ENCODE data around the gene SCD.
A peak's percentile ranks its signal among the peaks of the same experiment; 100 is the strongest.
"Not testable (repeated sequence)": the region's sequence is repeated elsewhere in the genome, so short reads cannot be mapped to it uniquely, and the experiment has no call there.

SCD gene

GRCh38 chr10:100362570-100363496 lies 15.8 kb downstream of the SCD start:
- no peak for DNase-seq

DNA sequence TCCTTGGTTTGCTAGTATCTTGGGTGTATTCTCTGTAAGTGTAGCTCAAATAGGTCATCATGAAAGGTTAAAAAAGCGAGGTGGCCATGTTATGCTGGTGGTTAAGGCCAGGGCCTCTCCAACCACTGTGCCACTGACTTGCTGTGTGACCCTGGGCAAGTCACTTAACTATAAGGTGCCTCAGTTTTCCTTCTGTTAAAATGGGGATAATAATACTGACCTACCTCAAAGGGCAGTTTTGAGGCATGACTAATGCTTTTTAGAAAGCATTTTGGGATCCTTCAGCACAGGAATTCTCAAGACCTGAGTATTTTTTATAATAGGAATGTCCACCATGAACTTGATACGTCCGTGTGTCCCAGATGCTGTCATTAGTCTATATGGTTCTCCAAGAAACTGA lies 17.1 kb downstream of the SCD start:
- no peak for DNase-seq

- DNase-seq: no peak
Measured at GRCh38 chr10:100364735-100365391, 17.8 kb downstream of the SCD start.

- DNase-seq: no peak
Measured at GRCh38 chr10:100368721-100369120, 21.7 kb downstream of the SCD start.

- DNase-seq: peak; percentile 71 to 78
Measured at GRCh38 chr10:100370714-100371481, 23.9 kb downstream of the SCD start.

DNA sequence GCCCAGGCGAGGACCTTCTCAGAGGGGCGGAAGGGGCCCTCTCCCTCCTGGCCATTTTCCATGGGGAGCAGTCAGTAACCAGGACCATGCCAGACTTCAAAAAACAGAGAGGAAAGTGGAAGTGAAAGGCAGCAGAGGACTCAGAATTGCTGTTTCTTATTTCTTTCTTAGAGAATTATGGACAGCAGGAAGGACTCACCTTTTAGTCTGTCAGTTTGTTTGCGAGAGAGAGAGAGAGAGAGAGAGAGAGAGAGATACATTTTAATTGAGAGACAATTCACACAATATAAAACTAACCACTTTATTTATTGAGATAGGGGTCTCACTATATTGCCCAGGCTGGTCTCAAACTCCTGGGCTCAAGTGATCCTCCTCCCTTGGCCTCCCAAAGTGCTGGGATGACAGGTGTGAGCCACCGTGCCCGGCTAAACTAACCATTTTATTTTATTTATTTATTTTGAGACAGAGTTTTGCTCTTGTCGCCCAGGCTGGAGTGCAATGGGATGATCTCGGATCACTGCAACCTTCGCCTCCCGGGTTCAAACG lies 24.5 kb downstream of the SCD start:
- DNase-seq: no peak

DNA sequence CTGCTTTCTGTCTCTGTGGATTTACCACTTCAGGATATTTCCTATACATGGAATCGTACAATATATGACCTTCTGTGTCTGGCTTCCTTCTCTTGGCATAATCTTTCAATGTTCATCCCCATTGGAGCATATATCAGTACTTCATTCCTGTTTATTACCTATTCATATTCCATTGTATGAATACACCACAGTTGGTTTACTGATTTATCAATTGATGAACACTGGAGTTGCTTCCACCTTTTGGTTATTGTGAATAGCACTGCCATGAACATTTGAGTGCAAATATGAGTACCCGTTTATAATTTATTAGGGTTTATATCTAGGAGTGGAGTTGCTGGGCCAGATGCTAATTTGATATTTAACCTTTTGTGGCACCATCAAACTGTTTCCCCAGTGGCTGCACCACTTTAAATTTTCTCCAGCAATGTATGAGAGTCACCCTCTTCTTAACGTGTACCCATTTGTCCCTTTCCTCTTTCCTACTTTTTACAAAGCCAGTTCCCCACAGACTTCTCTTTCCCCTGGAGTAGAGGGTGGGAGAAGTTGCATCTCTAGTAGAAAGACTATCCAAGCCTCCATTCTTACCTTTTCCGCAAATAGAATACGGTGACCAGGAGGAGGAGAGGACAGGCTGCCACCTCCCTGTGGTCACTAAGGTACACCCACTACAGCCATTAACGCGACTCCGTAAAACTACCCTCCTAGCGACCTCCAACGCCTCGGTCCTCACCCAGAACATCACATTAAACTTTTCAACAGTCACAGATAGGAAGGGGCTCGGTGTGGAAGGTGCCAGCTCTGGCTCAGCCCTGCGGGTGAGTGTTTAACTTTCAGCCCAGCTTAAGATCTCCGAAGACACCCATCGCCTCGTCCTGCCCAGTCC lies 25.6 kb downstream of the SCD start:
- DNase-seq: no peak

DNA sequence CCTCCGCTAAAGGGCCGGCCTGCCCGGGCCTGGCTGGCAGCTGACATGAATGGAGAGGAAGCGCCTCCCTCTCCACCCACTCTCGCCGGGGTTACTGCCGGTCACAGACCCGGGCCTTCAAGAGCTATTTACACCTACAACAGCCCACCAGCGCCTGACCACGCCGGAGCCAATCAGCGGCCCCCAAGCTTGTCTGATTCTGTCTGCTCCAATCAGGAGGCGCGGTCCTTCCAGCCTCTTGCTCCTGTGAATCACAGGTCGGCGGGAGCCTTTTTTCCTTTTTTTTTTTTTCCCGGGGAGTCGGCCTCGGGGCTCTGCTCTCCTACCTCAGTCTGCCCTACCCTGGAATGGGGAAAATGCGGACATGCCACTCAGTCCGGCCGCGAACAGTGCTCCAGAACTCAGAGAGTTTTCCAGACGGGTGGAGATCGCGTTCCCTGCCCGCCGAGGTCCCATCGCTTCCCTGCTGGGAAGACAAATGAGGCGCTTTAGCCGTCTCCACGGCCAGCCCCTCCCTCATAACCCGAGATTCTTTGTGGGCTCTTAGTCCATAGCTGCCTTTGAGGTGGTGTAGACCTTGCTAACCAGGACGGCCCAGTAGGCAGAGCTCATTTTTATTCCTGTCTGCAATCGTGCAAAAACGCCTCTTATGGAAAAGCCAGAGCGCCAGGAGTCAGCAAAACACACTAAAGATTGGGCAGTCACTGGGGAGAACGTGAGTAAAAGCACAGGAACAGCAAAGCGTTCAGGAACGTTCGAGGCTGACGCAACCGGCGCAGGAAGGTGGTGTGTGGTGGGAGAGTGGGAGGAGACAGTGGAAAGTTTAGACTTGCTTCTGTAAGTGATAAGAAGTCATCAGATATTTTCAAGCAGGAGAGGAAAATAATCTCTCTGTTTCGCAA lies 26.5 kb downstream of the SCD start:
- DNase-seq: peak; percentile 93 to 96

DNA sequence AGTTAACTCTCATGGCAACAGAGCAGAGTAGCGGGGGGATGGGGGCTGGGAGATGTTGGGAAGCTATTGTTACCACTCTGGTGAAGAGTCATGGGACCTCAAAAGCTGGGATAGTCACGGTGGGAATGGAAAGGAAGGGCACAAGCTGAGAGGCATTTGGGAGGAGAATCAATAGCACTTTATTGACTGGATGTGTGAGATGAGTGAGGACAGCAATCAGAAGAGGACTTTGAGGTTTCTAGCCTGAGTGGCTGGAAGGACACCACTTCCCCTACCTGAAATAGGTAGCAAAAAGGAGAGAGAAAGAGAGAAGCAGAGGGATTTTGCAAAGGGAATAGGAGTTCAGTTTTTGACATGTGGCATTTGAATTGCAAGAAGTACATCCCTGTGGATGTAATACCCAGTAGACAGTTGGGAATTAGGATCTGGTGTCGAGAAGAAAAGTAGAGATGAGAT lies 27.2 kb downstream of the SCD start:
- no peak for DNase-seq

DNA sequence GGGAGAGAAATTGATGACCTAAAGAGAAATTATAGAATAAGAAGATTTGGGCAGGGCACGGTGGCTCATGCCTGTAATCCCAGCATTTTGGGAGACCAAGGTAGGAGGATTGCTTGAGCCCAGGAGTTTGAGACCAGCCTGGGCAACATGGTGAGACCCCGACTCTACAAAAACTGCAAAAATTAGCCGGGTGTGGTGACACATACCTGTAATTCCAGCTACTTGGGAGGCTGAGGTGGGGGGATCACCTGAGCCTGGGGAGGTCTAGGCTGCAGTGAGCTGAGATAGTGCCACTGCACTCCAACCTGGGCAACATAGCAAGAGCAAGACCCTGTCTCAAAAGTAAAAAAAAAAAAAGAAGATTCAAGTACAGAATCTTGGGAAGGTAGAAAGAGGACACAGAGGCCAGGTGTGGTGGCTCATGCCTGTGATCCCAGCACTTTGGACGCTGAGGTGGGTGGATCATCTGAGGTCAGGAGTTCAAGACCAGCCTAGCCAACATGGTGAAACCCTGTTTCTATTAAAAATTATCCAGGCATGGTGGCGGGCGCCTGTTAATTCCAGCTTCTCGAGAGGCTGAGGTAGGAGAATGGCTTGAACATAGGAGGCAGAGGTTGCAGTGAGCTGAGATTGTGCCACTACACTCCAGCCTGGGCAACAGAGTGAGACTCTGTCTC lies 27.8 kb downstream of the SCD start:
- not testable (repeated sequence) for DNase-seq

DNA sequence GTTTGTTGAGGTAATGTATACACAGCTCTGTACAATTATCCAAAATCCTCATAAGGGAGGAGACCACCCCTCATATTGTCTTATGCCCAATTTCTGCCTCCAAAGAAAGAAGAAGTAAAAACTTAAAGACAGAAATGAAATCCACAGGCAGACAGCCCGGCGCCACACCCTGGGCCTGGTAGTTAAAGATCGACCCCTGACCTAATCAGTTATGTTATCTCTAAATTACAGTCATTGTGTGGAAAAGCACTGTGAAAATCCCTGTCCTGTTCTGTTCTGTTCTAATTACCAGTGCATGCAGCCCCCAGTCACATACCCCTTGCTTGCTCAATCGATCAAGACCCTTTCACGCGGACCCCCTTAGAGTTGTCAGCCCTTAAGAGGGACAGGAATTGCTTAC lies 29.6 kb downstream of the SCD start:
- DNase-seq: not testable (repeated sequence)

- no peak for DNase-seq
Measured at GRCh38 chr10:100377830-100378229, 30.8 kb downstream of the SCD start.

- no peak for DNase-seq
Measured at GRCh38 chr10:100380400-100380799, 33.4 kb downstream of the SCD start.

DNA sequence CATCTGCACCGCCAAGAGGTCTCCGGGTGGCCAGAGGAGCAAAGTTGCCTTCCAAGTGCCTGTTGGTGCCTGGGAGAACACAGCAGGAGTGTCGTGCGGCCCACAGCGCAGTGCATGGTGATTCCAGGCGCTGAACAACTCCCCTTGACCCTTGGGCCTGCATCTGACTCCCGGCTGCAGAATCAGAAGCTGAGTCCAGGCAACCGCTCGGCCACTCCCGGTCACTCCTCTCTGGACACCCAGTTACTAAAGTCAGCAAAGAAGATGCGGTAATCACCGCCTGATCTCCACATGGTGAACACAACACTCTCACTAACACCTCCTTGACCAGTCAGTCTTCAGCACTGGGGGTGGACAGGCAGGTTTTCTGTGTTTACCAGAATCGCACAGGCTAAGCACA lies 35.5 kb downstream of the SCD start:
- DNase-seq: no peak

GRCh38 chr10:100383251-100383650 lies 36.2 kb downstream of the SCD start:
- no peak for DNase-seq

- DNase-seq: peak in 1 of 2 experiments; percentile 8
Measured at GRCh38 chr10:100391163-100392002, 44.4 kb downstream of the SCD start.

- no peak for DNase-seq
Measured at GRCh38 chr10:100392686-100393003, 45.6 kb downstream of the SCD start.

GRCh38 chr10:100395626-100396025 lies 48.6 kb downstream of the SCD start:
- DNase-seq: no peak

DNA sequence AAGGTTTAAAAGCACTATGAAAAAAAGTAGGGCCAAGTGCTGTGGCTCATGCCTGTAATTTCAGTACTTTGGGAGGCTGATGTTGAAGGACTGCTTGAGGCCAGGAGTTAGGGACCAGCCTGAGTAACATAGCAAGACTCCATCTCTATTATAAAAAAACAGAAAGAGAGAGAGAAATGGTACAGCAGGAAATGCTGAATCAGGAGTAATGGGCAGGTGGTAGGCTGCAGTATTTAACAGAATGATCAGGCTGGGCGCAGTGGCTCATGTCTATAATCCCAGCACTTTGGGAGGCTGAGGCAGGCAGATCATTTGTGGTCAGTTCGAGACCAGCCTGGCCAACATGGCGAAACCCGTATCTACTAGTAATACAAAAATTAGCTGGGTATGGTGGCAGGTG lies 49.6 kb downstream of the SCD start:
- no peak for DNase-seq

All from activated CD4-positive, alpha-beta T cell treated with anti-CD3 and anti-CD28 coated beads, Interleukin-2, amount 50 U/mL, for 48 hours (primary cell).